ENCODE measurements around the gene SLC10A1.

- TF ChIP-seq CTCF (IDR thresholded peaks at IDR 0.05) (no peak), POLR2A (IDR thresholded peaks at IDR 0.05) (peak in 1 of 2 donors; percentile 99)
Measured at GRCh38 chr14:69766984-69767368, 30.1 kb downstream of the SLC10A1 start, which contains the start of gene SRSF5.
